ENCODE measurements around the gene B3GNT5. TPM values are rescaled to one million over a fixed set of nuclear protein-coding genes. Genes with fewer than 3 reads are reported as not detected.

The B3GNT5 gene
- total and polyA plus RNA-seq, 2 of the 8 experiments (the other 6 are each of a cell fraction or from before 2014, with no cell fraction given) = 2.4 to 9.7 TPM

- ChIA-PET CTCF (ENCODE audit: partially characterized antibody) (interaction anchor here (0.8 kb wide), 1 partner anchor 149 kb away, joined by 3 read pairs; no protein-coding TSS in a partner anchor), POLR2A (ENCODE audit: partially characterized antibody) (no interaction called here)
- H3K27ac ChIP-seq (ENCODE audit: low read depth, low read length) = no peak overlapping the region
- H3K27me3 ChIP-seq (replicated peaks in 1 of 4; ENCODE audit: control insufficient read depth in 3 of 4, extremely low read depth in 1 of 4, insufficient read depth in 3 of 4, low read length in 3 of 4) = no peaks in the 10 kb centered on the region
- no peak overlapping the region for H2BK12ac ChIP-seq (ENCODE audit: low read depth, low read length)
- H4K8ac ChIP-seq (ENCODE audit: extremely low read depth, insufficient read depth, low read length) = no peak overlapping the region
- no peak overlapping the region for H4K5ac ChIP-seq (ENCODE audit: insufficient read length, low read depth, low read length)
- no peaks in the 10 kb centered on the region for H3K4me1 ChIP-seq (replicated peaks in 1 of 4; ENCODE audit: control insufficient read depth in 3 of 4, insufficient read depth in 4 of 4, low read length in 3 of 4)
- H2BK5ac ChIP-seq (ENCODE audit: low read depth, low read length) = no peak overlapping the region
- no peak overlapping the region for H3K18ac ChIP-seq (ENCODE audit: extremely low read depth, low read length)
- H2AFZ ChIP-seq (ENCODE audit: low read length) = no peak overlapping the region
- no peaks in the 10 kb centered on the region for H3K79me2 ChIP-seq (ENCODE audit: control insufficient read depth in 1 of 2, insufficient read depth in 2 of 2, low read length in 2 of 2)
- WGBS, 2 experiments (ENCODE audit: extremely low coverage in 1 of 2, insufficient coverage in 1 of 2, insufficient read length in 1 of 2, insufficient replicate concordance in 2 of 2, low coverage in 1 of 2, low lambda C conversion rate in 2 of 2, missing lambda C conversion rate in 1 of 2) = 91% methylated on average over 4 of the region's 4 CpGs; no CpG with 5 or more reads in 1 of the 2 experiments
- no peak overlapping the region for H2BK15ac ChIP-seq (ENCODE audit: low read length)
- no peaks in the 10 kb centered on the region for H3K79me1 ChIP-seq (ENCODE audit: low read depth, low read length)
- H3K9ac ChIP-seq (replicated peaks in 1 of 4; ENCODE audit: extremely low read depth in 1 of 4, low read depth in 3 of 4, low read length in 3 of 4) = no peak overlapping the region
- no peak overlapping the region for H3K4me2 ChIP-seq (ENCODE audit: insufficient read depth in 1 of 2, low read depth in 2 of 2, low read length in 2 of 2)
- no peak overlapping the region for H2BK20ac ChIP-seq (ENCODE audit: low read length)
- no peak overlapping the region for H3K4me3 ChIP-seq (ENCODE audit: extremely low read depth in 1 of 4, insufficient read depth in 2 of 4, low read depth in 3 of 4, low read length in 4 of 4)
- DNase-seq (ENCODE audit: low read depth in 1 of 2, low spot score in 2 of 2) (no peak), FAIRE-seq (no peak)
- no peak overlapping the region for H2AK5ac ChIP-seq (ENCODE audit: low read depth, low read length)
- H3K56ac ChIP-seq (replicated peaks; ENCODE audit: insufficient read length, low read depth, low read length) = no peak overlapping the region
- no peaks in the 10 kb centered on the region for H3K9me3 ChIP-seq (ENCODE audit: insufficient read depth in 2 of 2, low read depth in 1 of 2, low read length in 1 of 2)
- H3K36me3 ChIP-seq (ENCODE audit: control insufficient read depth in 2 of 4, insufficient read depth in 4 of 4, low read length in 3 of 4) = no peaks in the 10 kb centered on the region
- no peak overlapping the region for H3K23ac ChIP-seq (ENCODE audit: insufficient read length)
- H3K23me2 ChIP-seq (ENCODE audit: low read depth, low read length) = no peaks in the 10 kb centered on the region
- H4K91ac ChIP-seq (replicated peaks; ENCODE audit: insufficient read length, low read length) = no peak overlapping the region
- H3K4ac ChIP-seq (replicated peaks; ENCODE audit: insufficient read length, low read depth, low read length) = no peak overlapping the region
- no peak overlapping the region for H3K14ac ChIP-seq (ENCODE audit: insufficient read length)
- H4K20me1 ChIP-seq (replicated peaks in 1 of 2; ENCODE audit: control insufficient read depth in 1 of 2, insufficient read depth in 2 of 2, low read length in 2 of 2) = no peaks in the 10 kb centered on the region
- H2BK120ac ChIP-seq (replicated peaks; ENCODE audit: low read depth, low read length) = no peak overlapping the region
- no peak for TF ChIP-seq SRF (IDR thresholded peaks at IDR 0.05; ENCODE audit: low read depth, low read length)
These were observed 19.1 kb upstream of the B3GNT5 start for GRCh38 chr3:183233966-183234365.

Measured in H1 (cell line).